Measurements from ENCODE around the gene WDR18. TPM values are rescaled to one million over a fixed set of nuclear protein-coding genes. Genes with fewer than 3 reads are reported as not detected.
A peak's percentile ranks its signal among the peaks of the same experiment; 100 is the strongest.

WDR18 gene
- total RNA-seq, 1 donor from 2014 or later = 38.6 TPM

DNA sequence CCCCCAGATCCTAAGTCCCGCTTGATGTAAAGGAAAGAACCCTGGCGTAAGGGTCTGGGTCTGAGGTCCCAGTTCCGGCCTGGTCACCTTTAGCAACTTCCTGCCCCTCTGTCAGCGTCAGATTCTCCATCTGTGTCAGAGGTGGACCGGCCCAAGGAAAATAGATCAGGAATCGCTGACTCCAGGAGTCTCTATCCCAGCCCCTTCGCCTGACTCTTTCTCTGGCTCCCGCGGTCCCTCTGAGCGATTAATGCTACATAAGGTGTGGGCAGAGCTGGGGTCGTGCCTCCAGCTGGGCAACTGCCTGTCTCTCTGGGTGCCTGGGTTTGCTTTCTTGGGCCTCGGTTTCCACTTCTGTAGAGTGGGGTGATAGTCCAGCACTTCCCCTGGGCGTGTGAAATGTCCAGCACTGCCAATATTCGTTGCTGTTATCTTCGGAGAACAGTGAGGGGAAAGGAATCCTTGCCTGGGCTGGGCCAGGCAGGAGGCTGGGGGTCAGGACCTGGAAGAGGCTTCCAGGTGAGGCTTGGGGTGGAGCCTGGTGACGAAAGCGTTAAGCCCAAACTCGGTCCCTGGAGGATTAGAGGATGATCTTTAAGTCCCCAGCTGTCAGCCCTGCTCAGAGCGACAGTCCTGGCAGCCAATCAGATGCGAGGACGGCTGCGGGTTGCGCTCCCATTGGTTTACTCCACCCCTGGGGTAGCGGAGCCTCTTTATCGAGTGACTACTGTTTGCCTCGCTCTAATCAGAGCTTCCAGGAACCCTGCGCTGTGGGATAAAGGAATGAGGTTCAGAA, 56.5 kb downstream of the WDR18 start:
- Histone ChIP-seq H3K27ac (no peak overlapping the region), H3K9me3 (ENCODE audit: low read depth) (no peaks in the 10 kb centered on the region), H4K20me1 (ENCODE audit: low read depth) (peaks cover 44% of the 10 kb centered on the region), H3K9ac (no peak overlapping the region), H3K4me2 (peak overlapping the region; percentile 79), H3K4me3 (peak overlapping the region; percentile 55), H3K27me3 (no peaks in the 10 kb centered on the region), H3K79me2 (ENCODE audit: low read depth) (no peaks in the 10 kb centered on the region), H3F3A (ENCODE audit: low read depth) (peaks cover 40% of the 10 kb centered on the region), H3K36me3 (no peaks in the 10 kb centered on the region), H3K4me1 (peaks cover 8% of the 10 kb centered on the region), H2AFZ (replicated peaks) (no peak overlapping the region)
- Mint-ChIP-seq H3K4me3 (peak overlapping the region; percentile 93), H3K36me3 (peaks cover 8% of the 10 kb centered on the region), H3K27me3 (ENCODE audit: insufficient read depth, low read depth) (peaks cover 10% of the 10 kb centered on the region), H3K9me3 (no peaks in the 10 kb centered on the region), H3K27ac (no peak overlapping the region), H3K4me1 (peaks cover 27% of the 10 kb centered on the region)
- no peak for TF ChIP-seq EZH2 (IDR thresholded peaks at IDR 0.05)
- TF ChIP-seq, protein P1, sequence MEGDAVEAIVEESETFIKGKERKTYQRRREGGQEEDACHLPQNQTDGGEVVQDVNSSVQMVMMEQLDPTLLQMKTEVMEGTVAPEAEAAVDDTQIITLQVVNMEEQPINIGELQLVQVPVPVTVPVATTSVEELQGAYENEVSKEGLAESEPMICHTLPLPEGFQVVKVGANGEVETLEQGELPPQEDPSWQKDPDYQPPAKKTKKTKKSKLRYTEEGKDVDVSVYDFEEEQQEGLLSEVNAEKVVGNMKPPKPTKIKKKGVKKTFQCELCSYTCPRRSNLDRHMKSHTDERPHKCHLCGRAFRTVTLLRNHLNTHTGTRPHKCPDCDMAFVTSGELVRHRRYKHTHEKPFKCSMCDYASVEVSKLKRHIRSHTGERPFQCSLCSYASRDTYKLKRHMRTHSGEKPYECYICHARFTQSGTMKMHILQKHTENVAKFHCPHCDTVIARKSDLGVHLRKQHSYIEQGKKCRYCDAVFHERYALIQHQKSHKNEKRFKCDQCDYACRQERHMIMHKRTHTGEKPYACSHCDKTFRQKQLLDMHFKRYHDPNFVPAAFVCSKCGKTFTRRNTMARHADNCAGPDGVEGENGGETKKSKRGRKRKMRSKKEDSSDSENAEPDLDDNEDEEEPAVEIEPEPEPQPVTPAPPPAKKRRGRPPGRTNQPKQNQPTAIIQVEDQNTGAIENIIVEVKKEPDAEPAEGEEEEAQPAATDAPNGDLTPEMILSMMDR (IDR thresholded peaks at IDR 0.05) = no peak
- no peak for TF ChIP-seq EZH2phosphoT487 (IDR thresholded peaks at IDR 0.05)
- DNase-seq (ENCODE audit: low spot score) = peak; percentile 96

DNA sequence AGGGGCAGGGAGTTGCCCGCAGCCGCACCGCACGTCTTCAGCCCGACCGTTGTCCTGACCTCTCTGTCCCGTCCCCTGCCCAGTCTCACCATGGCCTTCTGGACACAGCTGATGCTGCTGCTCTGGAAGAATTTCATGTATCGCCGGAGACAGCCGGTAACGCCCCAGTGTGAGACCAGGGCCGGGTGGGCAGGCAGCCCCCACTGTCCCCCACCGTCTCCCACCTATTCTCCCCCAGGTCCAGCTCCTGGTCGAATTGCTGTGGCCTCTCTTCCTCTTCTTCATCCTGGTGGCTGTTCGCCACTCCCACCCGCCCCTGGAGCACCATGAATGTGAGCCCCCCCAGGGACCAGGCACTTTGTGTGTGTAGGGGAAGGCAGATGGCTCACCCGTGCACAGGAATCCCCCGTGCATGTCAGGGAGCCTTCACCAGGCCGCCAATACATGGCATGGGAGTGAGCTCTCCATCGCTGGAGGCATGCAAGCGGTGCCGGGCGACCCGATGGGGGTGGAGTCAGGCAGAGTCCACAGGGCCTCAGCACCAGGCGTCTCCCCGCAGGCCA, 57.2 kb downstream of the WDR18 start:
- no peaks in the 10 kb centered on the region for H3K79me2 ChIP-seq (ENCODE audit: low read depth)
- H3K27ac ChIP-seq = no peak overlapping the region
- peak overlapping the region; percentile 55 for H3K4me3 ChIP-seq
- peaks cover 40% of the 10 kb centered on the region for H3F3A ChIP-seq (ENCODE audit: low read depth)
- Mint-ChIP-seq H3K36me3 (peaks cover 8% of the 10 kb centered on the region), H3K4me1 (peaks cover 27% of the 10 kb centered on the region), H3K27me3 (ENCODE audit: insufficient read depth, low read depth) (peaks cover 10% of the 10 kb centered on the region), H3K27ac (no peak overlapping the region), H3K4me3 (peak overlapping the region; percentile 93), H3K9me3 (no peaks in the 10 kb centered on the region)
- DNase-seq (ENCODE audit: low spot score) = no peak
- peak overlapping the region; percentile 79 for H3K4me2 ChIP-seq
- peaks cover 8% of the 10 kb centered on the region for H3K4me1 ChIP-seq
- H2AFZ ChIP-seq (replicated peaks) = no peak overlapping the region
- peaks cover 40% of the 10 kb centered on the region for H4K20me1 ChIP-seq (ENCODE audit: low read depth)
- no peaks in the 10 kb centered on the region for H3K27me3 ChIP-seq
- no peak overlapping the region for H3K9ac ChIP-seq
- H3K36me3 ChIP-seq = no peaks in the 10 kb centered on the region
- H3K9me3 ChIP-seq (ENCODE audit: low read depth) = no peaks in the 10 kb centered on the region
- no peak for TF ChIP-seq EZH2phosphoT487 (IDR thresholded peaks at IDR 0.05)

DNA sequence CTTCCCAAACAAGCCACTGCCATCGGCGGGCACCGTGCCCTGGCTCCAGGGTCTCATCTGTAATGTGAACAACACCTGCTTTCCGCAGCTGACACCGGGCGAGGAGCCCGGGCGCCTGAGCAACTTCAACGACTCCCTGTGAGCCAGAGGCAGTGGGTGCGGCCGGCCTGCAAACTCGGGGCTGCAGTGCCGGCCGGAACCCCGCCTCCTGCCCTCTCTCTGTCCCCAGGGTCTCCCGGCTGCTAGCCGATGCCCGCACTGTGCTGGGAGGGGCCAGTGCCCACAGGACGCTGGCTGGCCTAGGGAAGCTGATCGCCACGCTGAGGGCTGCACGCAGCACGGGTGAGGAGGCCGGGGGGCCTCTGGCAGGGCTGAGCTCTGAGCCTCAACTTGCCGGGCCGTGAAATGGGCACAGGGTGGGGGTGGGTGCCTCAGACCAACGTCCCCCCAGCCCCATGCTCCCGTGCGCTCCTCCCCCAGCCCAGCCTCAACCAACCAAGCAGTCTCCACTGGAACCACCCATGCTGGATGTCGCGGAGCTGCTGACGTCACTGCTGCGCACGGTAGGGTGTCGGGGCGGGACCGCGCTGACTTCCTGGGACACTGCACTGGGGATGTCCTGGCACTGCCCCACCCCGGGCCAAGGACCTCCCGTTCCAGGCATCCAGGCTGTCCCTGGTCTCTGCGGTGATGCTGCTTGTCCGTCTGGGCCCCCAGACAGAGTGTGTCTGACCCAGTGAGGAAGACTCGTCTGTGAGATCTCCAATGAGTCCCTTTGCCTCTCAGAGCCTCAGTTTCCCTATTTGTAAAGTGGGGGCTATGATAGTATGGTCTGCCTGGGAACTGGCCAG, 57.9 kb downstream of the WDR18 start:
- peaks cover 36% of the 10 kb centered on the region for H3F3A ChIP-seq (ENCODE audit: low read depth)

More for the DNA sequence above, 57.9 kb downstream of the WDR18 start:
- Mint-ChIP-seq H3K4me3 (peak overlapping the region; percentile 64), H3K4me1 (peaks cover 27% of the 10 kb centered on the region), H3K36me3 (peaks cover 6% of the 10 kb centered on the region), H3K27me3 (ENCODE audit: insufficient read depth, low read depth) (peaks cover 10% of the 10 kb centered on the region), H3K9me3 (no peaks in the 10 kb centered on the region), H3K27ac (peak overlapping the region; percentile 50)
- Histone ChIP-seq H3K27ac (no peak overlapping the region), H2AFZ (replicated peaks) (no peak overlapping the region), H3K4me1 (peaks cover 8% of the 10 kb centered on the region), H3K4me3 (no peak overlapping the region), H3K27me3 (no peaks in the 10 kb centered on the region), H3K9me3 (ENCODE audit: low read depth) (no peaks in the 10 kb centered on the region), H4K20me1 (ENCODE audit: low read depth) (peaks cover 38% of the 10 kb centered on the region), H3K4me2 (no peak overlapping the region), H3K79me2 (ENCODE audit: low read depth) (no peaks in the 10 kb centered on the region), H3K36me3 (no peaks in the 10 kb centered on the region), H3K9ac (no peak overlapping the region)
- DNase-seq (ENCODE audit: low spot score) = no peak
- TF ChIP-seq EZH2 (IDR thresholded peaks at IDR 0.05) (no peak), EZH2phosphoT487 (IDR thresholded peaks at IDR 0.05) (no peak)
- TF ChIP-seq, protein P1 (IDR thresholded peaks at IDR 0.05) = no peak

All from neural progenitor cell (in vitro differentiated cells).